AG04449 (cell line): ENCODE measurements around the gene MCTP1.

Experiments used
- CTCF ChIA-PET: fragments of 350-600 bp; formaldehyde crosslinking; extraction: SDS; loops from one replicate; lab custom pipeline; 2021; ENCODE audit warnings: antibody characterized with exemption; lab: Yijun Ruan, JAX
- POLR2A ChIA-PET: fragments of 400-600, 350-600 bp; formaldehyde crosslinking; extraction: SDS; loops from one replicate; lab custom pipeline; 2020; ENCODE audit warnings: antibody characterized with exemption, inconsistent platforms; lab: Yijun Ruan, JAX
- DNase-seq: peaks from one replicate; pipeline ENCODE4 v3.0.0-alpha.2; 2010; ENCODE audit warnings: low read depth, low spot score
- H3K4me3 ChIP-seq: 2 replicates; pipeline ENCODE4 v1.5.1; 2011; ENCODE audit warnings: low read depth, mild to moderate bottlenecking, control low read depth, low read length
- CTCF ChIP-seq: IDR thresholded peaks from one replicate; pipeline ENCODE4 v1.5.1; 2011; ENCODE audit warnings: mild to moderate bottlenecking, moderate library complexity, low read length, control low read depth, inconsistent platforms; ENCODE audit not compliant: insufficient read depth; ENCODE audit errors: missing control alignments

MCTP1 gene

GRCh38 chr5:95022967-95023695 is 261.8 kb downstream of the MCTP1 start:
- ChIA-PET POLR2A (no interaction called here), CTCF (no interaction called here)
- TF ChIP-seq CTCF: no peak
- no peak for DNase-seq
- H3K4me3 ChIP-seq: no peak overlapping the region

- TF ChIP-seq CTCF: no peak
- ChIA-PET CTCF (no interaction called here), POLR2A (no interaction called here)
- no peak overlapping the region for H3K4me3 ChIP-seq
- DNase-seq: no peak
Observed at GRCh38 chr5:95020345-95020744, 264.5 kb downstream of the MCTP1 start.

GRCh38 chr5:95018946-95019345 is 265.9 kb downstream of the MCTP1 start:
- no peak overlapping the region for H3K4me3 ChIP-seq
- ChIA-PET CTCF (no interaction called here), POLR2A (no interaction called here)
- TF ChIP-seq CTCF: no peak
- no peak for DNase-seq

- TF ChIP-seq CTCF: no peak
- no peak overlapping the region for H3K4me3 ChIP-seq
- no peak for DNase-seq
- ChIA-PET CTCF (no interaction called here), POLR2A (no interaction called here)
Observed at GRCh38 chr5:95018511-95018910, 266.4 kb downstream of the MCTP1 start.

- no peak for TF ChIP-seq CTCF
- ChIA-PET POLR2A (no interaction called here), CTCF (no interaction called here)
- H3K4me3 ChIP-seq: no peak overlapping the region
- DNase-seq: no peak
Observed at GRCh38 chr5:95009812-95010211, 275.1 kb downstream of the MCTP1 start.

- no peak for DNase-seq
- H3K4me3 ChIP-seq: no peak overlapping the region
Observed at GRCh38 chr5:95007921-95008597, 276.8 kb downstream of the MCTP1 start.

More at GRCh38 chr5:95007921-95008597, 276.8 kb downstream of the MCTP1 start:
- ChIA-PET CTCF (no interaction called here), POLR2A (no interaction called here)
- no peak for TF ChIP-seq CTCF
